OCI-LY1 (cell line): ENCODE measurements around the gene SMARCD2.
"Not testable (repeated sequence)": the region's sequence is repeated elsewhere in the genome, so short reads cannot be mapped to it uniquely, and the experiment has no call there.

Source experiments
- H2AFZ ChIP-seq: fragments of 200-600 bp; sonication (generic), shearing (Covaris generic); 2 replicates; pipeline ENCODE4 v1.6.0; 2014; ENCODE audit warnings: antibody characterized with exemption, mild to moderate bottlenecking, low read length
- H3F3A ChIP-seq: fragments of 200-600 bp; sonication (generic), shearing (Covaris generic); 2 replicates; pipeline ENCODE4 v1.6.0; 2014; ENCODE audit warnings: mild to moderate bottlenecking, antibody characterized with exemption, low read length, moderate library complexity; ENCODE audit not compliant: insufficient read depth
- H3K27ac ChIP-seq: fragments of 200-600 bp; sonication (generic); 2 replicates; pipeline ENCODE4 v1.5.1; 2014; ENCODE audit warnings: low read length, mixed run types, mild to moderate bottlenecking, low read depth; ENCODE audit not compliant: poor library complexity, severe bottlenecking
- H3K27me3 ChIP-seq: fragments of 200-600 bp; sonication (generic); 2 replicates; pipeline ENCODE4 v1.6.0; 2014; ENCODE audit warnings: antibody characterized with exemption, mild to moderate bottlenecking, low read length, moderate library complexity; ENCODE audit not compliant: insufficient read depth
- H3K36me3 ChIP-seq: fragments of 200-600 bp; sonication (generic); 2 replicates; pipeline ENCODE4 v1.6.1; 2014; ENCODE audit warnings: mild to moderate bottlenecking, antibody characterized with exemption, low read length, moderate library complexity, mixed read lengths; ENCODE audit not compliant: insufficient read depth
- H3K4me1 ChIP-seq: fragments of 200-600 bp; sonication (generic); 2 replicates; pipeline ENCODE4 v1.5.1; 2014; ENCODE audit warnings: mild to moderate bottlenecking, low read length, moderate library complexity; ENCODE audit not compliant: insufficient read depth, severe bottlenecking
- H3K4me2 ChIP-seq: fragments of 200-600 bp; sonication (generic), shearing (Covaris generic); 2 replicates; pipeline ENCODE4 v1.6.1; 2014; ENCODE audit warnings: low read length
- H3K4me3 ChIP-seq: fragments of 200-600 bp; sonication (generic); 2 replicates; pipeline ENCODE4 v1.5.1; 2014; ENCODE audit warnings: low read length, low read depth, mild to moderate bottlenecking, mixed read lengths; ENCODE audit not compliant: poor library complexity, severe bottlenecking
- H3K79me2 ChIP-seq: fragments of 200-600 bp; shearing (Covaris generic); 2 replicates; pipeline ENCODE4 v1.6.1; 2016; ENCODE audit warnings: mixed run types, low read length, mixed read lengths; ENCODE audit not compliant: insufficient read depth
- H3K9ac ChIP-seq: fragments of 200-600 bp; sonication (generic), shearing (Covaris generic); 2 replicates; pipeline ENCODE4 v1.6.1; 2014; ENCODE audit warnings: mild to moderate bottlenecking, low read length, mixed read lengths
- H3K9me2 ChIP-seq: fragments of 200-600 bp; sonication (generic), shearing (Covaris generic); 2 replicates; pipeline ENCODE4 v1.6.1; 2014; ENCODE audit warnings: low read depth, mild to moderate bottlenecking, low read length, mixed read lengths
- H3K9me3 ChIP-seq: fragments of 200-600 bp; shearing (Covaris generic); 2 replicates; pipeline ENCODE4 v1.6.1; 2014; ENCODE audit warnings: low read length, mixed read lengths
- H4K20me1 ChIP-seq: fragments of 200-600 bp; sonication (generic), shearing (Covaris generic); 2 replicates; pipeline ENCODE4 v1.6.0; 2016; ENCODE audit warnings: mild to moderate bottlenecking, low read length; ENCODE audit not compliant: insufficient read depth
- CTCF ChIP-seq: fragments of 200-600 bp; sonication (generic), shearing (Covaris generic); IDR thresholded peaks from 2 replicates; pipeline ENCODE4 v1.5.1; 2017; ENCODE audit warnings: mild to moderate bottlenecking, antibody characterized with exemption, low read length, moderate library complexity, mixed read lengths
- EZH2 ChIP-seq: fragments of 200-600 bp; sonication (generic), shearing (Covaris generic); IDR thresholded peaks from 2 replicates; pipeline ENCODE4 v1.8.0; 2017; ENCODE audit warnings: borderline replicate concordance, mixed run types, mild to moderate bottlenecking, antibody characterized with exemption, low read length, moderate library complexity, mixed read lengths

The SMARCD2 gene

GRCh38 chr17:63859257-63859656 is 16.8 kb upstream of the SMARCD2 start:
- Histone ChIP-seq H3K9me2 (no peaks in the 10 kb centered on the region), H2AFZ (no peak overlapping the region), H3K9me3 (no peaks in the 10 kb centered on the region), H3K4me1 (no peaks in the 10 kb centered on the region), H4K20me1 (no peaks in the 10 kb centered on the region), H3K27me3 (0 out of 2 replicates have a peak, but pooled peaks cover 5% of the 10 kb centered on the region), H3K79me2 (no peaks in the 10 kb centered on the region), H3K4me2 (no peak overlapping the region), H3K36me3 (no peaks in the 10 kb centered on the region), H3K9ac (no peak overlapping the region), H3F3A (no peaks in the 10 kb centered on the region), H3K27ac (no peak overlapping the region), H3K4me3 (no peak overlapping the region)
- TF ChIP-seq CTCF, result no peak
- TF ChIP-seq EZH2, result no peak

GRCh38 chr17:63856425-63856824 is 13.9 kb upstream of the SMARCD2 start:
- H3K27ac ChIP-seq, H3K9me3 ChIP-seq, H3K9ac ChIP-seq, H2AFZ ChIP-seq, H3K27me3 ChIP-seq, H3K9me2 ChIP-seq, H3K4me1 ChIP-seq, H3K4me2 ChIP-seq, H3K79me2 ChIP-seq, H3K4me3 ChIP-seq, H4K20me1 ChIP-seq, H3K36me3 ChIP-seq, H3F3A ChIP-seq: not testable (repeated sequence)

- Histone ChIP-seq H3K9me2 (no peaks in the 10 kb centered on the region), H4K20me1 (no peaks in the 10 kb centered on the region), H3K4me2 (no peak overlapping the region), H3K4me3 (no peak overlapping the region), H3F3A (no peaks in the 10 kb centered on the region), H3K9me3 (no peaks in the 10 kb centered on the region), H3K79me2 (no peaks in the 10 kb centered on the region), H3K36me3 (no peaks in the 10 kb centered on the region), H3K4me1 (no peaks in the 10 kb centered on the region), H3K27me3 (no peaks in the 10 kb centered on the region), H2AFZ (no peak overlapping the region), H3K9ac (no peak overlapping the region), H3K27ac (no peak overlapping the region)
- TF ChIP-seq CTCF (no peak), EZH2 (no peak)
These were observed 12.7 kb upstream of the SMARCD2 start for GRCh38 chr17:63855185-63855584.

GRCh38 chr17:63854709-63855108 is 12.2 kb upstream of the SMARCD2 start:
- Histone ChIP-seq H3K79me2 (no peaks in the 10 kb centered on the region), H3K9ac (no peak overlapping the region), H3K9me3 (no peaks in the 10 kb centered on the region), H3K4me1 (no peaks in the 10 kb centered on the region), H4K20me1 (no peaks in the 10 kb centered on the region), H3K4me2 (no peak overlapping the region), H3K9me2 (no peaks in the 10 kb centered on the region), H3K36me3 (no peaks in the 10 kb centered on the region), H3K27me3 (no peaks in the 10 kb centered on the region), H3K4me3 (no peak overlapping the region), H3F3A (no peaks in the 10 kb centered on the region), H3K27ac (no peak overlapping the region), H2AFZ (no peak overlapping the region)
- no peak for TF ChIP-seq EZH2
- no peak for TF ChIP-seq CTCF
